Adrenal gland (tissue), 12 donors: Measurements from ENCODE around the gene NT5C1B. TPM values are rescaled to one million over a fixed set of nuclear protein-coding genes. Genes with fewer than 3 reads are reported as not detected.

ENCODE experiments used
- DNase-seq, 7 donors: peaks; one replicate each; pipeline ENCODE4 v3.0.0-alpha.2; 2019 to 2020
- H3K27ac ChIP-seq, 5 donors: fragments of 200-600 bp; sonication (generic) in 4 of 5; 1 replicate in 3 of 5; 2 replicates in 2 of 5; pipeline versions ENCODE4 v1.5.1 to v1.8.0; 2016 to 2020; ENCODE audit warnings: mild to moderate bottlenecking in 1 of 5
- H3K27me3 ChIP-seq: fragments of 200-600 bp; 2 replicates; pipeline ENCODE4 v1.8.0; 2021
- H3K36me3 ChIP-seq, 2 donors: fragments of 200-600 bp; replicated peaks in 1 of 2; 1 replicate in 1 of 2; 2 replicates in 1 of 2; pipeline versions ENCODE4 v1.5.1 to v1.8.0; 2018 to 2022
- H3K4me1 ChIP-seq, 2 donors: fragments of 200-600 bp; replicated peaks in 1 of 2; 1 replicate in 1 of 2; 2 replicates in 1 of 2; pipeline versions ENCODE4 v1.5.1 to v1.8.0; 2018 to 2021
- H3K4me3 ChIP-seq, 4 donors: fragments of 200-600 bp; sonication (generic) in 3 of 4; one replicate each; pipeline ENCODE4 v1.5.1; 2016 to 2018
- H3K9me3 ChIP-seq, 3 donors: fragments of 200-600 bp; sonication (generic) in 1 of 3; replicated peaks in 1 of 3; 1 replicate in 2 of 3; 2 replicates in 1 of 3; pipeline versions ENCODE4 v1.5.1 to v1.8.0; 2016 to 2021
- POLR2A ChIP-seq, 2 donors: fragments of 450-650 bp; IDR thresholded peaks; one replicate each; pipeline ENCODE4 v1.6.1; 2017; ENCODE audit warnings: antibody characterized with exemption in 2 of 2, mild to moderate bottlenecking in 2 of 2, moderate library complexity in 1 of 2
- WGBS, 4 donors: extraction: QIAGEN DNeasy Blood & Tissue Kit in 2 of 4; methylation state at CpG; one replicate each; pipeline versions ENCODE4 v1.1.5 to v1.1.7; 2013 to 2017; 5-methylcytosine and 5-hydroxymethylcytosine counted together
- intact Hi-C, 2 donors: fragments of 100-400 bp; cut with DNase I; formaldehyde crosslinking; loops; one replicate each; pipeline versions ENCODE4 v1.14.1 to v1.15.0; 2022 to 2023
- polyA plus RNA-seq, 3 donors: library from polyadenylated mRNA; stranded (reverse); fragments of 200-250 nt in 2 of 3; fragments of 350-450 nt in 1 of 3; fragmentation: Illumina TruSeq in 1 of 3; extraction: RNeasy Lipid Tissue Mini Kit (QIAGEN cat#74804) in 1 of 3; gene quantifications; one replicate each; pipeline ENCODE4 v1.2.3, GENCODE V29; 2013 to 2014
- total RNA-seq, 9 donors: library from RNA; depleted of rRNA in 4 of 9; stranded (reverse); fragments of >200 nt in 4 of 9; fragments of 120-200 nt in 1 of 9; fragmentation: NEBNext Ultra II Directional in 1 of 9; extraction: Animal tissue kit (Norgen Biotek cat#: 25700) in 1 of 9; gene quantifications; one replicate each; pipeline versions ENCODE4 v1.1.0 to v1.2.4, GENCODE V29; 2013 to 2023
- TF ChIP-seq, protein P1 (sequence below), 6 experiments: fragments of 450-650 bp in 4 of 6; fragments of 200-600 bp in 2 of 6; sonication (generic) in 1 of 6; IDR thresholded peaks; 1 replicate in 5 of 6; 2 replicates in 1 of 6; pipeline versions ENCODE4 v1.5.1 to v1.8.0; 2016 to 2021; ENCODE audit warnings: antibody characterized with exemption in 6 of 6, mild to moderate bottlenecking in 2 of 6, moderate library complexity in 1 of 6
- donor health status: healthy with polysubstance abuse.
- donor health status: Bipolar disorder and iron deficiency.
- donor health status: DM: yes; HTN: yes; CAD: no.
- donor health status: DM: no; HTN: no; CAD: no.
- donor health status: DM: no; HTN: no; CAD: no.
- donor health status: DM: yes; HTN: yes; CAD: no.

NT5C1B gene
- total and polyA plus RNA-seq, 12 donors = not detected

DNA sequence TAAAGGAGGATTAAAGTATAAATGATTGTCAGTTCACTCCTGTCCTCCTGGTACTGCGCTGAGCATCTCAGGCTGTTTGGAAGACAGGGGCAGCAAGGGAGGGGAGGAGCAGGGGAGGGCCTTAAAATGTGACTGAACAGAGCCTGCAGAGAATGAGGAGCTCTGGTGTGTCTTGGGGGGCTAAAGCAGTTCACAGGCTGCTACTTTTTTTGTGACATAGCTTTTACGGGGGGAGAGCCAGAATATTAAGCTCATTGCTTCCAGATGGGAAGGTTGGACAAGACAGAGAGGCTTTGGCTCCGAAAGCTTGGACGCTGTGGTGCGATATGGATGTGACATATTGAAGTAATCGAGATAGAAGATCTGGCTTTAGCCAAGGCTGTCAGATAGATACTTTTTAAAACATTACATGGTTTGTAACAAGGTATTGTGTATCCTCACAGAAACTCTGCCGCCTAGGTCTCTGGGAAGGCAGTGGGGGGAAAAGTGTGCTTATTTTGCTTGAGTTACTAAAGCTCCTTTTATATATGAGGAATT, 69.4 kb downstream of the NT5C1B start:
- TF ChIP-seq POLR2A (IDR thresholded peaks at IDR 0.05) = no peak
- TF ChIP-seq, protein P1, sequence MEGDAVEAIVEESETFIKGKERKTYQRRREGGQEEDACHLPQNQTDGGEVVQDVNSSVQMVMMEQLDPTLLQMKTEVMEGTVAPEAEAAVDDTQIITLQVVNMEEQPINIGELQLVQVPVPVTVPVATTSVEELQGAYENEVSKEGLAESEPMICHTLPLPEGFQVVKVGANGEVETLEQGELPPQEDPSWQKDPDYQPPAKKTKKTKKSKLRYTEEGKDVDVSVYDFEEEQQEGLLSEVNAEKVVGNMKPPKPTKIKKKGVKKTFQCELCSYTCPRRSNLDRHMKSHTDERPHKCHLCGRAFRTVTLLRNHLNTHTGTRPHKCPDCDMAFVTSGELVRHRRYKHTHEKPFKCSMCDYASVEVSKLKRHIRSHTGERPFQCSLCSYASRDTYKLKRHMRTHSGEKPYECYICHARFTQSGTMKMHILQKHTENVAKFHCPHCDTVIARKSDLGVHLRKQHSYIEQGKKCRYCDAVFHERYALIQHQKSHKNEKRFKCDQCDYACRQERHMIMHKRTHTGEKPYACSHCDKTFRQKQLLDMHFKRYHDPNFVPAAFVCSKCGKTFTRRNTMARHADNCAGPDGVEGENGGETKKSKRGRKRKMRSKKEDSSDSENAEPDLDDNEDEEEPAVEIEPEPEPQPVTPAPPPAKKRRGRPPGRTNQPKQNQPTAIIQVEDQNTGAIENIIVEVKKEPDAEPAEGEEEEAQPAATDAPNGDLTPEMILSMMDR (IDR thresholded peaks at IDR 0.05) = no peak
- Histone ChIP-seq H3K4me1 (peaks cover 0 to 5% of the 10 kb centered on the region in 2 donors), H3K36me3 (no peaks in the 10 kb centered on the region), H3K27ac (no peak overlapping the region), H3K4me3 (no peak overlapping the region), H3K27me3 (no peaks in the 10 kb centered on the region), H3K9me3 (no peaks in the 10 kb centered on the region)
- DNase-seq = no peak
- intact Hi-C loops = loop anchor here (5.0 to 10.0 kb wide), 4 partner anchors 225 to 1342 kb away; no protein-coding TSS in a partner anchor
- 43 to 62% (median 57%) methylated on average over 7 of the region's 7 CpGs for WGBS, 4 donors

DNA sequence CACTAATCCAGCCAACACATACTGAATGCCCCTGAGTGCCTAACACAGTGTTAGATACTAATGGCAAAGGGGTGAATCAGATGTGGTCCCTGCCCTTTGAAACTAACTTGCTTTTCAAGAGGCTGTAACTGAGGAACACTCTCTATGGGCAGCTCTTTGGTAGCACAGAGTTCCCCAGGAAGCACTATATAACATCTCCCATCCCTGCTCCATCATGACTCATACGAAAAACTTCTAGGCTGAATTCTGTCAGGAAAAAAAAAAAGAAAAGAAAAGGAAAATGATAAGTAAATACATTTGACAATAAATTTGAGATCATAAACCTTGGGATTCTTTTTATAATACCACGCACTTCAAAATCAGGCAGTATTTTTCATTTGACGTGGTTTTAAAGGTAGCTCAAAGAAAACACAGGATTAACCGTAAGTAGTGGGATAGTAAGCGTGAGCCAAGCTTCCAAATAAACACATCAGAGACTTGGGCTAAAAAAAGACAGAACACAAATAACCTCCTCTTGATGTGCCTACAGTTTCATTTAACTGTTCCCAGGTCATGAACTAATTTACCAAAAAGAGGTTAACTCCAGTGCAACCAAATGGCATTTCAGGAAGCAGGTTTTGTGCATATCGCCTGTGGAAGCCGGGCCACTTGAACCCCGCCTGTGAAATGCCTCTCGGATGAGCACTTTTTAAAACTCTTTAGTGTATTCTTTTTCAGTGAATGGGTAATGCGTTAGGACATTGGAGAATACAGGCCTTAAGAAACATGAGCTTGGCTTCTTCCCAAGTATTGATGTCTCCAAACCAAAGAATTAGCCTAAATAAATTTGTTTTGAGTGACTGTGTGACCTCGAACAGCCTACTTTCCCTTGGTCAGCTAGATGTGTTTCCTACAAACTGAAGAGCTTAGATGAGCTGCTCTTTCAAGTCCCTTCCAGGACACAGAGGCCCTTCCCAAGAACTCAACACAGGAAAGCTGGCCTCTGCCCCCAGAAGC, 71.0 kb downstream of the NT5C1B start:
- TF ChIP-seq POLR2A (IDR thresholded peaks at IDR 0.05) = no peak
- TF ChIP-seq, protein P1 (IDR thresholded peaks at IDR 0.05) = no peak
- no peaks in the 10 kb centered on the region for H3K27me3 ChIP-seq
- intact Hi-C loops = no loop called here
- peaks cover 0 to 5% of the 10 kb centered on the region in 2 donors for H3K4me1 ChIP-seq
- no peaks in the 10 kb centered on the region for H3K36me3 ChIP-seq
- H3K9me3 ChIP-seq = no peaks in the 10 kb centered on the region
- no peak for DNase-seq
- H3K27ac ChIP-seq = no peak overlapping the region
- no peak overlapping the region for H3K4me3 ChIP-seq
- WGBS, 4 donors = 67 to 76% (median 72%) methylated on average over 11 of the region's 11 CpGs

DNA sequence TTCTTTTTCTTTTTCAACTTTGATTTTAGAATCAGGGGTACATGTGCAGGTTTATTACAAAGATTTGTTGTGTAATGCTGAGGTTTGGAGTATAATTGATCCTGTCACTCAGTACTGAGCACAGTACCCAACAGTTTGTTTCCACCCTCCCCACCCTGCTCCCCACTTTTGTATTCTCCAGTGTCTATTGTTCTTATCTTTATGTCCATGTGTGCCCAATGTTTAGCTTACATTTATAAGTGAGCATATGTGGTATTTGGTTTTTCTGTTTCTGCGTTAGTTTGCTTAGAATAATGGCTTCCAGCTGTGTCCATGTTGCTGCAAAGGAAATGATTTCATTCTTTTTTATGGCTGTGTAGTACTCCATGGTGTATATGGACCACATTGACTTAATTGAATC, 72.0 kb downstream of the NT5C1B start:
- no peaks in the 10 kb centered on the region for H3K9me3 ChIP-seq
- no peaks in the 10 kb centered on the region for H3K27me3 ChIP-seq
- no peak for TF ChIP-seq POLR2A (IDR thresholded peaks at IDR 0.05)
- TF ChIP-seq, protein P1 (IDR thresholded peaks at IDR 0.05) = no peak
- H3K27ac ChIP-seq = no peak overlapping the region
- H3K4me1 ChIP-seq = peaks cover 0 to 5% of the 10 kb centered on the region in 2 donors
- H3K36me3 ChIP-seq = no peaks in the 10 kb centered on the region
- 68 to 90% (median 74%) methylated on average over 1 of the region's 1 CpG for WGBS, 4 donors
- intact Hi-C loops = no loop called here
- no peak for DNase-seq
- H3K4me3 ChIP-seq = no peak overlapping the region

DNA sequence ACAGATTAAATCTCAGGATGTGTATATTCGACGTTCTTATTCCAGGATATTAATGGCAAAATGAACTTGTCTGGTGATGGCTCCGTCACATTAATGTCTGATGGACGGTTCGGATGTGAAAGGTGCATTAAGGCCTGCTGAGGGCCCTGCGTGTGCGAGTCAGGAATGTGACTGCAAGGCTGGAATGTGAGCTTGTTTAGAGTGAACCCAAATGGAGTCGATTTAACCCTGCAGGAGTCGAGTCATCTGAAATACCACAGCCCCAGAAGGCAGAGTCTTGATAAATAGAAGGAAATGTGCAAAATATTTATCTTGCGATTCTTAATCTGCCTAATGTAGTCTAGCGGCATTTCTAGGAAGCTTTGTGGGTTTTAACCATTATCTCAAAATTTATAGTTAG, 73.3 kb downstream of the NT5C1B start:
- no peak overlapping the region for H3K27ac ChIP-seq
- intact Hi-C loops = no loop called here
- 54 to 68% (median 58%) methylated on average over 10 to 11 of the region's 11 CpGs for WGBS, 4 donors
- H3K4me3 ChIP-seq = no peak overlapping the region
- peaks cover 0 to 5% of the 10 kb centered on the region in 2 donors for H3K4me1 ChIP-seq
- no peak for DNase-seq
- TF ChIP-seq, protein P1 (IDR thresholded peaks at IDR 0.05) = no peak
- no peak for TF ChIP-seq POLR2A (IDR thresholded peaks at IDR 0.05)
- no peaks in the 10 kb centered on the region for H3K27me3 ChIP-seq
- no peaks in the 10 kb centered on the region for H3K36me3 ChIP-seq
- H3K9me3 ChIP-seq = no peaks in the 10 kb centered on the region
